ENCODE measurements around the gene LDHA. TPM values are rescaled to one million over a fixed set of nuclear protein-coding genes. Genes with fewer than 3 reads are reported as not detected.

LDHA gene
- total RNA-seq, 1 donor from 2014 or later, result 112 TPM

- DNase-seq, result no peak
- no peak overlapping the region for H3K27ac Mint-ChIP-seq (ENCODE audit: unreplicated experiment)
- no peaks in the 10 kb centered on the region for H3K36me3 Mint-ChIP-seq (ENCODE audit: unreplicated experiment)
- no peak for TF ChIP-seq CTCF (IDR thresholded peaks at IDR 0.05; ENCODE audit: partially characterized antibody, unreplicated experiment)
- H3K27me3 Mint-ChIP-seq (ENCODE audit: unreplicated experiment), result peaks cover 5% of the 10 kb centered on the region
- no peaks in the 10 kb centered on the region for H3K9me3 Mint-ChIP-seq (ENCODE audit: unreplicated experiment)
- no peak overlapping the region for H3K4me3 Mint-ChIP-seq (ENCODE audit: unreplicated experiment)
- H3K4me1 Mint-ChIP-seq (ENCODE audit: low read depth, unreplicated experiment), result no peaks in the 10 kb centered on the region
Observed at GRCh38 chr11:18449251-18449650, 54.9 kb downstream of the LDHA start.

GRCh38 chr11:18452927-18453326 lies 58.6 kb downstream of the LDHA start:
- Mint-ChIP-seq H3K27me3 (ENCODE audit: unreplicated experiment) (peaks cover 3% of the 10 kb centered on the region), H3K36me3 (ENCODE audit: unreplicated experiment) (no peaks in the 10 kb centered on the region), H3K4me1 (ENCODE audit: low read depth, unreplicated experiment) (no peaks in the 10 kb centered on the region), H3K4me3 (ENCODE audit: unreplicated experiment) (no peak overlapping the region), H3K27ac (ENCODE audit: unreplicated experiment) (no peak overlapping the region), H3K9me3 (ENCODE audit: unreplicated experiment) (no peaks in the 10 kb centered on the region)
- no peak for DNase-seq
- no peak for TF ChIP-seq CTCF (IDR thresholded peaks at IDR 0.05; ENCODE audit: partially characterized antibody, unreplicated experiment)

GRCh38 chr11:18455686-18456372 lies 61.5 kb downstream of the LDHA start, which contains the start of gene LDHAL6A:
TSS of gene LDHAL6A (plus strand) at chr11:18455856. CDS start at chr11:18456681, 825 bp downstream.
- no peaks in the 10 kb centered on the region for H3K27me3 Mint-ChIP-seq (ENCODE audit: unreplicated experiment)
- no peak within 1 kb of the TSS for H3K4me3 Mint-ChIP-seq (ENCODE audit: unreplicated experiment)
- no peak for TF ChIP-seq CTCF (IDR thresholded peaks at IDR 0.05; ENCODE audit: partially characterized antibody, unreplicated experiment)
- H3K9me3 Mint-ChIP-seq (ENCODE audit: unreplicated experiment), result no peaks in the 10 kb centered on the region
- H3K4me1 Mint-ChIP-seq (ENCODE audit: low read depth, unreplicated experiment), result no peaks in the 10 kb centered on the region
- H3K27ac Mint-ChIP-seq (ENCODE audit: unreplicated experiment), result no peak within 1 kb of the TSS
- no peak for DNase-seq
- no peaks in the 10 kb centered on the region for H3K36me3 Mint-ChIP-seq (ENCODE audit: unreplicated experiment)

GRCh38 chr11:18457450-18457849 lies 63.1 kb downstream of the LDHA start:
- no peak overlapping the region for H3K27ac Mint-ChIP-seq (ENCODE audit: unreplicated experiment)
- no peaks in the 10 kb centered on the region for H3K27me3 Mint-ChIP-seq (ENCODE audit: unreplicated experiment)
- H3K9me3 Mint-ChIP-seq (ENCODE audit: unreplicated experiment), result no peaks in the 10 kb centered on the region
- H3K4me1 Mint-ChIP-seq (ENCODE audit: low read depth, unreplicated experiment), result no peaks in the 10 kb centered on the region
- no peaks in the 10 kb centered on the region for H3K36me3 Mint-ChIP-seq (ENCODE audit: unreplicated experiment)
- DNase-seq, result no peak
- no peak for TF ChIP-seq CTCF (IDR thresholded peaks at IDR 0.05; ENCODE audit: partially characterized antibody, unreplicated experiment)
- no peak overlapping the region for H3K4me3 Mint-ChIP-seq (ENCODE audit: unreplicated experiment)

Small RNA genes within 50 kb of the gene (microRNA-seq; reads per million reads assigned to microRNA genes)
- not detected for gene MIR3159 (ENCODE audit: unreplicated experiment)

Other genes with a start within 250 kb of the LDHA start
- not detected for gene MRGPRX4, start 221.7 kb upstream of the LDHA start, total RNA-seq (ENCODE audit: unreplicated experiment)
- gene SAA4, start 157.8 kb upstream of the LDHA start, total RNA-seq (ENCODE audit: unreplicated experiment), result not detected
- 0.44 TPM for gene SAA2, start 145.9 kb upstream of the LDHA start, total RNA-seq (ENCODE audit: unreplicated experiment)
- gene SAA1, start 128.3 kb upstream of the LDHA start, total RNA-seq (ENCODE audit: unreplicated experiment), result not detected
- gene HPS5, start 72.4 kb upstream of the LDHA start, total RNA-seq (ENCODE audit: unreplicated experiment), result 17.9 TPM
- 26.5 TPM for gene GTF2H1, start 72.0 kb upstream of the LDHA start, total RNA-seq (ENCODE audit: unreplicated experiment)
- not detected for gene LDHC, start 17.8 kb downstream of the LDHA start, total RNA-seq (ENCODE audit: unreplicated experiment)
- gene LDHAL6A, start 61.3 kb downstream of the LDHA start, total RNA-seq (ENCODE audit: unreplicated experiment), result not detected
- gene TSG101, start 132.4 kb downstream of the LDHA start, total RNA-seq (ENCODE audit: unreplicated experiment), result 118 TPM
- gene UEVLD, start 194.2 kb downstream of the LDHA start, total RNA-seq (ENCODE audit: unreplicated experiment), result 9.2 TPM
- gene MISFA, start 205.2 kb downstream of the LDHA start, total RNA-seq (ENCODE audit: unreplicated experiment), result 1.7 TPM
- 10.9 TPM for gene SPTY2D1, start 239.8 kb downstream of the LDHA start, total RNA-seq (ENCODE audit: unreplicated experiment)

All from glutamatergic neuron (in vitro differentiated cells).